Measurements from ENCODE around the gene CWC27.

Gene CWC27

GRCh38 chr5:65062469-65063083, 293.8 kb downstream of the CWC27 start:
- in situ Hi-C loops (cut with MboI; ENCODE audit: low sequenced_read_pairs) = no loop called here

DNA sequence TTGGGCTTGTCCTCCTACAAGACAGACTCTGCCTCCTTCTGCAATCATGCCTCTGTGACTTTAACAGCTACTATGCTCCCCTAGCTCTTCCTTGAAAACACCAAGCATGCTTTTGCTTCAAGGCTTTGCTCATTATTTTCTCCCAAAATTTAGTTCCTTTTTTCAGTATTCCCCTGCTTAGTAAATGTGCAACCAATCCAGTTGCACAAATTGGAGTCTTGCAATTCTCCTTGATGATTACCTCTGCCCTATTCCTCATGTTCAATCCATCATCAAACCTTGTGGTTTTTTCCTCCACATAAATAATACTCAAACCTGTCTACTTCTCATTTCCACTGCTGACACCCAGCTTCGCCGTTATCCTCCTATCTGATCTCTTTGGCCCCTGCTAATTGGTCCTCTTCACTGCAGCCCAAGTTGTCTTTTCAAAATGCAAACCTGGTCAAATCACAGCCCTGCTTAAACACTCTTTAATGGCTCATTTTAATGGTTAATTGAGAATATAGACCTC, 296.3 kb downstream of the CWC27 start:
- in situ Hi-C loops (cut with MboI; ENCODE audit: low sequenced_read_pairs) = no loop called here

GRCh38 chr5:65066387-65067146, 297.8 kb downstream of the CWC27 start:
- in situ Hi-C loops (cut with MboI; ENCODE audit: low sequenced_read_pairs) = no loop called here

DNA sequence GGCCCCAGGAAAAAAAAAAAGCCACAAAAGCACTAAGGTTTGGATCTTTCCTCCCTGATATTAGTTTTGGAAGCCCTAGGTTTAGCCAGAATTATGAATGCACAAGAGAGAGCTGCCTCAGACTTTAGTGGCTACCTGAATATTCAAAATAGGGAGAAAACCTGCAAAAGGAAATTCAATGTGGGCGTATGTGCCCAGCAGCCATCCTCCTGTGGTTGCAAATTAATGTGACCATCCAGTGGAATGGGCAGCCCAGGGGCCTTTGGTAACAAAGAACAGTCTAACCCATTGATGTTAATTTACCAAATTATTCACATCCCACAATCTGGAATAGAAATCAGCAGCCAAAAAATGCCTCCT, 298.4 kb downstream of the CWC27 start:
- in situ Hi-C loops (cut with MboI; ENCODE audit: low sequenced_read_pairs) = no loop called here
